GM12801 (cell line): ENCODE results near the gene LYRM1.

Source experiments
- CTCF ChIP-seq: IDR thresholded peaks from one replicate; pipeline ENCODE4 v1.5.1; 2011; ENCODE audit warnings: control low read depth; ENCODE audit not compliant: insufficient read length; ENCODE audit errors: extremely low read depth

Gene LYRM1

GRCh38 chr16:20886320-20886719, 14.3 kb upstream of the LYRM1 start:
- no peak for TF ChIP-seq CTCF

GRCh38 chr16:20887207-20887606, 13.4 kb upstream of the LYRM1 start:
- TF ChIP-seq CTCF: no peak

GRCh38 chr16:20889625-20890275, 10.8 kb upstream of the LYRM1 start:
- TF ChIP-seq CTCF: no peak

GRCh38 chr16:20894388-20894787, 6.2 kb upstream of the LYRM1 start:
- TF ChIP-seq CTCF: no peak

GRCh38 chr16:20897253-20897897, 3.2 kb upstream of the LYRM1 start:
- TF ChIP-seq CTCF: no peak

- no peak for TF ChIP-seq CTCF
These were observed 2.6 kb upstream of the LYRM1 start for GRCh38 chr16:20897922-20898321.

- TF ChIP-seq CTCF: no peak
These were observed 1.5 kb upstream of the LYRM1 start for GRCh38 chr16:20899071-20899470.
